Activated effector memory CD4-positive, alpha-beta T cell treated with Interleukin-2 at 50 U/mL for 16 hours (primary cell): ENCODE results near the gene KDM2B.
"Not testable (repeated sequence)": the region's sequence is repeated elsewhere in the genome, so short reads cannot be mapped to it uniquely, and the experiment has no call there.

ENCODE experiments used
- DNase-seq: peaks from one replicate; pipeline ENCODE4 v3.0.0-alpha.2; 2020

Gene KDM2B

DNA sequence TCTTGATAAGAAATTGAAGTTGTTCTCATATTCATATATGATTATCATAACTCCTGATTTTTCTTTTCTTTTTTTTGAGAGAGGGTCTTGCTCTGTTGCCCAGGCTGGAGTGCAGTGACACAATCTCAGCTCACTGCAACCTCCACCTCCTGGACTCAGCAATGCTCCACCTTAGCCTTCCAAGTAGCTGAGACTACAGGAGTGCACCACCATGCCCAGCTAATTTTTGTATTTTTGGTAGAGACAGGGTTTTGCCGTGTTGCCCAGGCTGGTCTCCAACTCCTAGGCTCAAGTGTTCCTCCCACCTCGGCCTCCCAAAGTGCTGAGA, 2.5 kb upstream of the KDM2B start:
- not testable (repeated sequence) for DNase-seq

DNA sequence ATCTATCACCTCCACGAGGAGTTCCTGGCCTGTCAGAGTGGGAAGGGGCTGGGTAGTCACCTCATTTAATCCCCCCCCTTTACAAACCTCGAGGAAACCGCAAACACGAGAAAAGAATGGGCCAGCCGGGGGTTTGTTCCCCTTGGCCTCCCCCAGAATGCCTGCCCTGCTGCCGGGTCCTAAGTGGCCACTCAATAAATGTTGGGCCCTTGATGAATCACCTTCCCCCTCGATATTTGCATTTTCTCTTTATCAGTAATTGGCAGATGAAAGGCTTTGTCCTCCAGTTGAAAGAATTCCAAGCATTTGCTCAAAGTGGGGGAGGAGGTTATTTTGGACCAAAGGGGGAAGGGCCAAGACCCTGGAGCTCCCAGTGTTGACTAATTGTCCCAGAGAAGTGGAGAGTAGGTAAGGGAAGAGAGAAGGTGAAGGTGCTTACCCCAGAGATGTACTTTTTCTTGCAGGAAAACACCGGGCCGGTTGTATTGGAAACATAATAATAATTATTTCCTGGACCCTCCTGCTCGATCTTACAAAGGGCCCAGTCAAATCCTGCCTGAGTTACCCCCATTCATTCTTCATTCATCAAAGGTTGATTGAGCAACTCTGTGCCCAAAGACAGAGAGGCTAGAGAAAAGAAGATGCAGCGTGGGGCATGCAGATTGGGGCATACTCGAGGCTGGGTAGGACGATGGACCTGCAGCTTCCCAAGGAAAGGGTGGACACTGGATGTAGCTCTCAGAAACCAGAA, 1.9 kb upstream of the KDM2B start:
- DNase-seq: no peak

DNA sequence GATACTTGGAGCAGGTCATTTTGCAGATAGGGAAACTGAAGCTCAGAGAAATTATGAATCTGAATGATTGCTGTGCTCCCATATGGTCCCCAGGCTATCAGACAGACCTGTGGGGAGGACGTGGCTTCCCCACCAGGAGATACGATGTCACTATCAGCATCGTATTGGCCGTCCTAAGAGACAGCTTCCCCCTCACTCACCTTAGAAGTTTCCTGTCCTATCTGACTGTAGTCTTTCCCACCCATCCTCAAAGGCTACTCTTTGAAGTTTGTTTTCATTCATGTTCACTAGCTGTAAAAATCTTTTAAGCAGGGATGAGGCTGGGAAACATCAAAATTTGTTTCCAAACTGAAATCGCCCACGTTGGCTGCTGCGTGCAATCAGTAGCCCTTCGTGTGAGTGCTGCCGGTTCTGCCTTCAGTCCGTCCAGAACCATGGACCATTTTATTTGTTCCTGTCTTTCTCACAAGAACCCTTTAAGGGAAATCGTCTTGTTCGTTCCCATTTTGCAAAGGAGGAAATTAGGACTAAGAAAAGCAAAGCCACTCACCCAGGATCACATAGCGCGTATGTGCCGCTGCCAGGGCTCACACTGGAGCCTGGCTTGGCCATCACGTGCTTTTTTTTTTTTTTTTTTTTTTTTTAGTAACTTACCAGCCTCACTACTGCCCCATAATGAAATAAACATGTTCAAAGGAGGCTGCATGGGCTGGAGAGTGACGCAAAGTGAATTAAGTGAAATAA, 1.0 kb upstream of the KDM2B start:
- DNase-seq: no peak

DNA sequence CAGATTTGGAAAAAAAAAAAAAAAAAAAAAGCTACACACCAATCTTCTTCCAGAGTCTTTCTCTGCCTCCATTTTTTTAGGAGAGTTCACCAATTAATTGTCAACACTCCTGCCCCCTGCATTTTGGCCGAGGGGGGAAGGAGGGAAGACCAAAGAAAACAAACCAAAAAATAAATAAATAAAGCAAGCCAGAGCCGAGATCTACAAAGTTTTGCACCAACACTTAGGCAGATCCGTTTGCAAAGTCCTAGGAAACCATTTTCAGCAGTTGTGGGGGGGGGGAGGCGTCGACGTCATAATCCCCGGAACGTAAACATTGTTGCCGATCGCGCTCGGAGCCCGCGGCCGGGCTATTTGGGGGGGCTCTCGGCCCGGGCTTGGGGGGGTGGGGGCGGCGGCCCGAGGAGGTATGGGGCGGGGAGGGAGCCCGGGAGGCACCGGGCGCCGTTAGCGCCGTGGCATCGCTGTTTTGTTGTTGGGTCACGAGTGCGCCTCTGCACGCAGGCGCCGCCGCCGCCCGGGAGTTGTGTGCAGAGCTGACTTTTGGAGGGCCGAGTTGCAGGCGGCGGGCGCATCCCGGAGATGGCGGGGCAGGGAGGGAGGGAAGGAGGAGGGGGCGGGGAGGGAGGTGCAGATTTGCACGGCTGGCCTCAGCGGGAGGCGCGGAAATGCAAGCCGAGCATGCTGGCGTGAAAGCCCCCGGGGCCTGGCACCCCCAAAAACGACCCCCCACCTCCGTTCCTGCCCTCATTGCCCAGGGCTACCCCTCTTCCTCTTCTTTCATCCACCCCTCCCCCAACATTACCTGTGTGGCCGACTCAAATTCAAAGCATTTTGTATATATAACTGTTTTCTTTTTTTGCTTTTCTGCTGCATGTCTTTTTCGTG, 598 bp downstream of the KDM2B start:
- DNase-seq: peak; percentile 63

DNA sequence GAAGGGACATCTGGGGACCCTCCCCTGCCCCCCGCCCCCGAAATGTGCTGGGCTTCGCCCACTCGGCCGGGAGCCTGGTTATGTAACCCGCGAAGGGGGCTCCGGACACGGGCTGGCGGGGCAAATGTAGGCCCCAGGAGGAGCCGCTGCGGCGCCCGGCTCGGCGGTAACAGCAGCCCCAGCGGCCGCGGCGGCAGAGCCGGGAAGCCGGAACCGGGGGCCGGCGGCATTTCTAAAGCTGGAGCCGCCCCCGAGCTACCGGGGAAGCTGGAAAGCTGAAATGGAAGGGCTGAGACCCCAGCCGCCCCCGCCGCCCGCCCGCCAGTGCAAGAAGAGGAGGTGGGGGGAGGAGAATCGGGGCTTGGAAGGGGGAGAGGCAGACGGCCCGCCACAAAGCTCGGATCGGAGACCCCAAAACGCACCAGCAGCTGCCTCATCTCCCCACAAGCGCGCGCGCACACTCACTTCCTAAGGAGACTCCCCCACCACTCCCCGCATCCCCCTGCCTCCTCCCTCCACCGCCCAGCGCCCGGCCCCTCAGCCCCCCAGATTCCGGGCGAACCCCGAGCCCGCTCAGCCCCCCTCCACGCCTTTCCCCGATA, 1.5 kb downstream of the KDM2B start:
- DNase-seq: peak; percentile 30

DNA sequence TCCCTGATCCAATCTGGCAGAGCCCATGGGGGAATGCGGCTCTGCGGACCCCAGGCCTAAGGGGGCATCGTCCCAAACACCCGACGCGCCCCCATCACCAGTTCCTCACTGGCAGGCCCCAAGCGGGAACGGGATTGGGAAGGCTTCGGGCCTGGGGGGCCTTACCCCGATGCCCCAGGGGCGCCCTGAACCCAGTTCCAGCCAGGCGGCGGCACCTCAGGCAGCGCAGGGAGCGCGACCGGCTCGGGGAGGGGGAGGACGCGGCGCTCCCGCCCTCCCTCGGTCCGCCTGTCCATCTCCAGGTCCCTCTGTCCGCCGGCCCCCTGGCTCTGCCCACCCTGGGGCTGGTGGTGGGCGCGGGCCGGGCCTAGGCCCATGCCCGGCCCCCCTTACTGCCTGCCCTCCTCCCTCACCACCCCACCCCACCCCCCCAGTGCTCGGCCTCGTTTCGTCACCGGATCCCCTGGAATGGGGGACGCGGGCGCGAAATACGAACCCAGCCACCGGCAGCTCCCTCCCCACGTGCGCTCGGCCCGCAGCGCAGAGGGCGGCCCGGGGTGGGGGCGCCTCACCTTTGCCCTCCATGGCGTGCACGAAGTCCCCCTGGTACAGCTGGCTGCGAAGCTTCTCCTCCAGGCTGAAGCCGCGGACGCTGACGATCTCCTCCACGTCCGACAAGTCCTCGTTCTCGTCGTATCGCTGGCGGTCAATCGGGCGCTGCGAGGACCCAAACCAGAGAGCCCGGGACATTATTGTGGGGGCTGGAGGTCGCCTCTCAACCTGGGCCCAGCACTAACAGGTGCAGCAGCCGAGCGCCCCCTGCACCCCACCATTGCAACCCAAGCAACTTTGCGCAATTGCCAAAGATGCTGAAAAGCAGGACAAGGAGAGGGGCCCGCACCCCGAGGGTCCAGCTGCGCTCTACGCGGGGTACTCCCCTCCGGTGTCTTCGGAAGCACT, 2.3 kb downstream of the KDM2B start:
- DNase-seq: no peak

DNA sequence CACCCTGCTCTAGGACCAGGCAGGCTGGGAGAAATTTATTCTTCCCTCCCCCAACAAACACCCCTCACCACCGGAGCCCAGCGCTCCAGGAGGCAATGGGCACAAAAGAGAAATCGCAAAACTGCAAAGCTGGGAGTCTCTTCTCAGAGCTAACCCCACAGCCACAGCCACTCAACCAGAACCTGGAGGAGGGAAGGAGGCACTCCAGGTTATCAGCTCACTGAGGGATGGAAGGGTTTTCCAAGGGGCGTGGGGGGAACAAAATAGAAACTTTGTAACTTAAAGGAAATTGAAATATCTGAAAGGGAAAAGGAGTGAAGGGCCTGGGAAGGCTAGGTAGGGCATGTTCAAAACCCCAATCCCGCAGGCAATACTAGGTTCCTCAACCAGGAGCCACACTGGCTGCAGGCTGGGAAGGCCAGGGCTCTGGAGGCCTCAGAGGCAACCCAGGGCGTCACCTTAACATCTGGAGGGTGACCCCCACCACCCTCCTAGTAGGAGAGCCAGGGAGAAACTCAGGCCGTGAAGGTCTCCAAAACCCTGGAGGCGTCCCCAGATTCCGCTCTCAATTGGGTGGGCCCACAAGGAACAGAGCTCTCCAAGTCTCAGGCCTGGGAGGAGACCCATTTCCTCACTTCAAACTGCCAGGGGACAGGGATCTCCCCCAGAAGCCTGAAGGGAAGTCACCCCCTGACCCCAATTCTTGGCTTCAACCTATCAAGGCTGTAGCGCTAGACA, 3.2 kb downstream of the KDM2B start:
- DNase-seq: no peak

DNA sequence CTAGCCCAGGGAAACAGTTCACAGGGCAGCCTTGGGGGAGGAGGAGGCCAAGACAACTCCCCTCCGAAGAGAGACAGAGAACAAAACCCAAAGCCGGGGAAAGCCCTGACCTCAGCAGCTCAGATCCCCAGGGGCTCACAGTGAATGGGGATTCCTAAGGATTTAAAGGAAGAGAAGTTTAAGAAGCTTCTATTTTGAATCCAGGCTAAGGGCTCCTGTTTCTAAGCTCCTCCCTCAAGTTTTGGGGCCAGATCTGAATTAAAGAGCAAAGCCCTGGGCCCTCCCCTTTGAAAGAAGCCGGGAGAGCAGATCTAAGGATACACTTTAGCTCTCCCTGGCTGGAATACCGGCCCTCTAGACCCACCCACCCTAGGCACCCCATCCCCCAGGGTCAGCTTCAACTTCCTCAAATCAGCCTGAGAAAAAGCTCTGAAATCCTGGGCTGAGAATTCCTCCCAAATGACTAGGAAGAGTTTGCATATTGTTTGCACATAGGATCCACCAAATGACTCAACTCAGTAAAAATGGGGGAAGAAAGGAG, 3.9 kb downstream of the KDM2B start:
- no peak for DNase-seq

DNA sequence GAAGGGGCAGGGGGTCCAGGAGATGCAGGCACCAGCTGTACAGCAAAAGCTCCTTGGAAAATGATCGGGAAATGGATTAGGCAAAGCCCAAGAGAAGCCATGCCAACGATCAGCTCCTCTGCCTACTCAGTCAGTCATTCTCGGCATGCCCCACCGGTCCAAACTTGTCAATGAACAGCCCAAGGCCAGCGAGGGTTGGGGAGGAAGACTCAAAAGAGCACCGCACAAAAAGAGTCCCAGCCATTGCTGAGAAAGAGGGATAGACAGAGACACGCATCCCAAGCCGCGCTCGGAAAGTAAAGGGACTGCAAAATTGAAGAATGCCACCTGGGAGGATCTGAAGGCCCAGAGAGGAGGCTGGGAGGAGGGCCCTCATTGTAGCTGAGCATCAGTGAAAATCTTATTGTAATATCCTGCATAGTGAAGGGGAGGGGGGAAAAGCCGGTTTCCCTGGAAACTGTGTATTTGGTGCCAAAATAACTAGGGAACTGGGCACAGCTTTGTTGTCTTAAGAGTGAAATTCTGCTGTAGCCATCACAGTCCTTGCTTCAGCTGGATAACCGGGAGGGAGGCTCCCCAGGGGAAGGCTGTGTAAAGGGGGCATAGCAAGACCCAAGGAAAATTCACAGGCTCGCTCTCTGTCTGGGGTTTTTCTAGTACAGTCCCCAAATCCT, 4.7 kb downstream of the KDM2B start:
- DNase-seq: no peak

DNA sequence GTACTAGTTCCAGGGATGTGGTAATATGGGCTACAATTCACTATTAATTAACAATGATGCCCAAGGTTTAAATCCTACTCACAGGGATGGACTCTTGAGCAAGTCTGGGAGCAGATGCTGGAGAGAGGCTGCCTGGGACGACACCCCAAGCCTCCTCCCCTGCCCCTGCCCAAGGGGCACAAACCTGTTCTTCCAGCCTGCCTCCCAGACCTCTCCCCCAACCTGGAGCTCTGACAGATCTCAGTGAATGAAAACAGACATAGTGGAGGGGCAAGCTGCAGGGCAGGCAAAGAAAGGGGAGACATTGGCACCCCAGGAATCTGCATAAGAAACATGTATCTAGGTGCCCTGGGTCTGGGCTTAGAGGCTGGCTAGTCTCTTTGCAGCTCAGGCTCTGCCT, 5.8 kb downstream of the KDM2B start:
- DNase-seq: no peak

DNA sequence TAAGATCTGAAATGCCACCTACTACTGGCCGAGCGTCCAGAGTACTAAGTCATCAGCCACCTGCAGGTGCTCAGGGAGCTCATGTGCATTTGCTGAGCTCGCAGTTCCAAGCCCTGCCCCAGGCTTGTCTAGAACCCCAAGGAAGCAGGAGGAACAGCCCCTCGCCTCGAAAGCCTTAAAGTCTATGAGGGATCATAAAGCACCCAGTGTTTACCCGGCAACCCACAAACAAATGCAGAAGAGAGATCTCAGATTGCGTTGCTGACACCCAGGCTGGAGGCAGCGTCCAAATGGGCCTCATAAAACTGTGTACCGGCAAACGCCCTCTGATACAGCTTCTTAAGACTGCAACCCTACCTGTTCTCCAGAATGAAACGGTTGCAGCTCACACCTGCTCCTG, 6.8 kb downstream of the KDM2B start:
- DNase-seq: no peak

DNA sequence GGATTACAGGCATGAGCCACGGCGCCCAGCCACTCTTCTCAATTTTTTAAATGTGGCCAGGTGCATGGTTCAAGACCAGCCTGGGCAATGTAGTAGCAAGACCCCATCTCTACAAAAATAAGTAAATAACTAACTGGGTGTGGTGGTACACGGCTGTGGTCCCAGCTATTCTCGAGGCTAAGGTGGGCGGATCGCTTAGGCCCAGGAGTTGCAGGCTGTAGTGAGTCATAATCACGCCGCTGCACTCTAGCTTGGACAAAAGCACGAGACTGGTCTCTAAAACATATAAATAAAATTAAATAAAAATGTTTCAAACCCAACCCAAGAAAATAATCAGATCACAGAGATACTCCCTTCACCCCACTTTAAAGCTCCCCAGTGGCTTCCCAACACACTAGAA, 8.9 kb downstream of the KDM2B start:
- DNase-seq: no peak

DNA sequence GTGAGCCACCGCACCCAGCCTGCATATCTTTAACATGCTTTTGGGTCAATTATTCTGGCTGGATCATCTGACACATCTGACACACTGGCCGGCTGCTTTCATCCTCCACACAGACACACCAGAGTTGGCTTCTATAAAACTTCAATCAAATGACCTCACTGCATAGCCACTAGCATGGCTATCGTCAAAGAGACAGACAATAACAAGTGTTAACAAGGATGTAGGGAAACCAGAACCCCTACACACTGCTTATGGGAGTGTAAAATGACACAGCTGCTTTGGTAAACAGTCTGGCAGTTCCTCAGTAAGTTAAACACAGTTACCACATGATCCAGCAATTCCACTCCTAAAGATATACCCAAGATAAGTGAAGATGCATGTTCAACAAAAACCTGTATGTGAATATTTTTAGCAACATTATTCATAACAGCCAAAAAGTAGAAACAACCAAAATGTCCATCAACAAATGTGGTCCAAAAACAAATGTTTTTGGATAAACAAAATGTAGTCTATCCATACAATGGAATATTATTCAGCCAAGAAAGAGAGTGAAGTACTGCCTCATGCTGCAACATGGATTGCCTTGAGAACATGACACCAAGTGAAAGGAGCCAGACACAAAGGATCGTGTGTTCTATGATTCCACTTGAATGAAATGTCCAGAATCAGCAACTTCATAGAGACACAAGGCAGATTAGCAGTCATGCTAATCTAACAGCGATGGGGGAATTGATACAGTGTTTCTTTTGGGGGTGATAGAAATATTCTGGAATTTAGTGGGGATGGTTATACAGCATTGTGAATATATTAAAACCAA, 10.1 kb downstream of the KDM2B start:
- no peak for DNase-seq

DNA sequence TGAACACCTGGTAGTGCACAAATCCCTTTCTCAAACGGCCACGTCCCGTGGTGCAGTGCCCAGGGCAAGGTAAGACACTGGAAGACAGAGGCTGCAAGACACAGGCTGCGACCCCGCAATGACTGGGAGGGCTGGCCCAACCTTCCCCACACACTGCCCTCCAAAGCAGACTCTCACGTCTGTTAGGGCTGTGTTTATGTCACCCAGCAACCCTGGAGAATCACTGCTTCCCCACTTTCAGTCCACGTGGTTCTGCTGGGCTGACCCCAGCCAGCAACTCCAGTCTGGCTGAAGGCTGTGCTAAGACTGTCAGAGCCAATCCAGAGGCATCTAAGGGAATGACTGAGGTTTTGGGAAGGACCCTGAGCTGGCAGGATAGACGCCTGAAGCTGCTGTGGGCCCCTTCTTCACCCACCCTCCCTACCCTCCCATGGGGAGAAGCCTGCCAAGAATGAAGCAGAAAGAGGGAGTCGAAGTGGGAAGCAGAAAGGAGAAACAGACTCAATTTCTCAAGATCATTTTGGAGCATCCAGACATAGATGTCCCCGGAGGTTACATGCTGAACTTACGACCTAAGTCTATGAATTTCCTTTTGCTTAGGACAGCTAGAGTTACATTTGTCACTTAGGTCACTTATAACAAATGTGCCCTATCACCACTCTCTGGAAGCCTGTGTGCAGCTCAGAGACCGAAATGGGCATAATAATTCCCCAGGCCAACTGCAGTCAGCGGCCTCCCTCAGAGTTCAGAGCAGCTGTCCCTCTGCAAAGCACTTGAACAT, 11.7 kb downstream of the KDM2B start:
- no peak for DNase-seq

DNA sequence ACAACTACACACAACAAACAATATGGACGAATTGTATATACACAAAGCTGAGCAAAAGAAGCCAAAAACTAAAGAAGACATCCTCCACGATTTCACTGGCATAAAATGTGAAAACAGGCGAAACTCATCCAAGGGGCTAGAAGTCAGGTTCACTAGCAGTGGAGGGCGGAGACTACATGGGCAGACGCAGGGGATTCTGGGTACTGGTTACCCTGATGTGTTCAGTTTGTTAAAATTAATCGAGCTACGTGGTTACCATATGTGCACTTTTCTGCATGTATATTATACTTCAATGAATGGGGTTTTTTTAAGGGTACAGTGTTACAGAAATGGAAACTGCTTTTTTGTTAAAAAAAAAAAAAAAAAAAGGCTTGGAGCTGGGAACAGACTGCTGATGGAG, 12.3 kb downstream of the KDM2B start:
- no peak for DNase-seq

DNA sequence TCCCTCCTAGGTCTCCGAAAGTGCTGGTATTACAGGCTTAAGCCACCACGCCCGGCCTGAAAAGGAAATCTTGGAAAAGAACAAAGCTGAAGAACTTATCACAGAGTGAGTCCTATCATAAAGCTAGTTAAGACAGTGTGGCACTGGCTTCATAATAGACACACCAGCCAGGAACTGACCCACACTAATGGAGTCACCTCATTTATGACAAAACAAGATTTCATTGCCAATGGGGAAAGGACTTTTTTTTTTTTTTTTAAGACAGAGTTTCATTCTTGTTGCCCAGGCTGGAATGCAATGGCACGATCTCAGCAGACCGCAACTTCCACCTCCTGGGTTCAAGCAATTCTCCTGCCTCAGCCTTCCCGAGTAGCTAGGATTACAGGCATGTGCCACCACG, 15.7 kb downstream of the KDM2B start:
- DNase-seq: no peak

DNA sequence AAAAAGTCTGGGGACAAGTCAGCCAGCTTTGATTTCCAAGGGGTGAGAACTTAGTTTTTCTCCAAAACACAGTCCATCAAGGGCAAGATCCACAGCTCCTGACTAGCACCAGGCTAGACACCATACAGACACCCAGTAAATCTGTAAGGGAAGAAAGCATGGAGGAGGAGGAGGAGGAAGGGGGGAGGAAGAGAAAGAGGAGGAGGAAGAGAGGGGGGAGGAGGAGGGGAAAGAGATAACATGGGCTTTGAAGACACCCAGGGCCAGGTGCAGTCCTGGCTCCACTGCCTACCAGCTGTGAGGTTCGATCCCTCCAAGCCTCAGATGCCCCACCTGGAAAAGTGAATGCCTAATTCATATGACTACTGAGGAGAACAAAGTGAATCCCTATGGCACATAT, 18.3 kb downstream of the KDM2B start:
- DNase-seq: no peak

DNA sequence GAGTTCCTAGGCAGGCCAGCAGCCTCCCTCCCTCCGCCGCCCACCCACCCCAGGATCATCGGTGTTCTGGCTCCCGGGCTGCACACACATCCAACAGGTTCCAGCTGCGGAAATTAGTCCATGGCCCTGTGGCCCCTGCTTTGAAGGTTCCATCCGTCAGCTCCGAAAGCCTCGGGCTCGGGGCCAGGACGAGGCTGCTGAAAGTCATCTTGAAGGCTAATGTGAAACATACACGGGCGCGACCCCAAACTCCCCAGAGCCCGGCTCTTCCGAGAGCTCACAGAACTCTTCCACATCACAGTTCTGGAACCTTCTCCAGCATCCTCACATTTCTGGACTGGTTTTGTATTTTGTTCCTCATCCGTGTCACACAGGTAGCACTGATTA, 19.8 kb downstream of the KDM2B start:
- no peak for DNase-seq
